Adrenal gland (tissue), 12 donors: ENCODE results near the gene RNF215. TPM values are rescaled to one million over a fixed set of nuclear protein-coding genes. Genes with fewer than 3 reads are reported as not detected.

Experiments used
- DNase-seq, 7 donors: peaks; one replicate each; pipeline ENCODE4 v3.0.0-alpha.2; 2019 to 2020
- H3K27ac ChIP-seq, 5 donors: fragments of 200-600 bp; sonication (generic) in 4 of 5; 1 replicate in 3 of 5; 2 replicates in 2 of 5; pipeline versions ENCODE4 v1.5.1 to v1.8.0; 2016 to 2020; ENCODE audit warnings: mild to moderate bottlenecking in 1 of 5
- H3K27me3 ChIP-seq: fragments of 200-600 bp; 2 replicates; pipeline ENCODE4 v1.8.0; 2021
- H3K36me3 ChIP-seq, 2 donors: fragments of 200-600 bp; replicated peaks in 1 of 2; 1 replicate in 1 of 2; 2 replicates in 1 of 2; pipeline versions ENCODE4 v1.5.1 to v1.8.0; 2018 to 2022
- H3K4me1 ChIP-seq, 2 donors: fragments of 200-600 bp; replicated peaks in 1 of 2; 1 replicate in 1 of 2; 2 replicates in 1 of 2; pipeline versions ENCODE4 v1.5.1 to v1.8.0; 2018 to 2021
- H3K4me3 ChIP-seq, 4 donors: fragments of 200-600 bp; sonication (generic) in 3 of 4; one replicate each; pipeline ENCODE4 v1.5.1; 2016 to 2018
- H3K9me3 ChIP-seq, 3 donors: fragments of 200-600 bp; sonication (generic) in 1 of 3; replicated peaks in 1 of 3; 1 replicate in 2 of 3; 2 replicates in 1 of 3; pipeline versions ENCODE4 v1.5.1 to v1.8.0; 2016 to 2021
- CTCF ChIP-seq, 6 experiments: fragments of 450-650 bp in 4 of 6; fragments of 200-600 bp in 2 of 6; sonication (generic) in 1 of 6; IDR thresholded peaks; 1 replicate in 5 of 6; 2 replicates in 1 of 6; pipeline versions ENCODE4 v1.5.1 to v1.8.0; 2016 to 2021; ENCODE audit warnings: antibody characterized with exemption in 6 of 6, mild to moderate bottlenecking in 2 of 6, moderate library complexity in 1 of 6
- POLR2A ChIP-seq, 2 donors: fragments of 450-650 bp; IDR thresholded peaks; one replicate each; pipeline ENCODE4 v1.6.1; 2017; ENCODE audit warnings: antibody characterized with exemption in 2 of 2, mild to moderate bottlenecking in 2 of 2, moderate library complexity in 1 of 2
- WGBS, 4 donors: extraction: QIAGEN DNeasy Blood & Tissue Kit in 2 of 4; methylation state at CpG; one replicate each; pipeline versions ENCODE4 v1.1.5 to v1.1.7; 2013 to 2017; 5-methylcytosine and 5-hydroxymethylcytosine counted together
- intact Hi-C, 2 donors: fragments of 100-400 bp; cut with DNase I; formaldehyde crosslinking; loops; one replicate each; pipeline versions ENCODE4 v1.14.1 to v1.15.0; 2022 to 2023
- polyA plus RNA-seq, 3 donors: library from polyadenylated mRNA; stranded (reverse); fragments of 200-250 nt in 2 of 3; fragments of 350-450 nt in 1 of 3; fragmentation: Illumina TruSeq in 1 of 3; extraction: RNeasy Lipid Tissue Mini Kit (QIAGEN cat#74804) in 1 of 3; gene quantifications; one replicate each; pipeline ENCODE4 v1.2.3, GENCODE V29; 2013 to 2014
- total RNA-seq, 9 donors: library from RNA; depleted of rRNA in 4 of 9; stranded (reverse); fragments of >200 nt in 4 of 9; fragments of 120-200 nt in 1 of 9; fragmentation: NEBNext Ultra II Directional in 1 of 9; extraction: Animal tissue kit (Norgen Biotek cat#: 25700) in 1 of 9; gene quantifications; one replicate each; pipeline versions ENCODE4 v1.1.0 to v1.2.4, GENCODE V29; 2013 to 2023
- donor health status: healthy with polysubstance abuse.
- donor health status: Bipolar disorder and iron deficiency.
- donor health status: DM: yes; HTN: yes; CAD: no.
- donor health status: DM: no; HTN: no; CAD: no.
- donor health status: DM: no; HTN: no; CAD: no.
- donor health status: DM: yes; HTN: yes; CAD: no.

RNF215 gene
- total and polyA plus RNA-seq, 12 donors: 2.0 to 20.1 (median 12.1) TPM

- Histone ChIP-seq H3K27ac (no peak overlapping the region), H3K27me3 (no peaks in the 10 kb centered on the region), H3K4me3 (no peak overlapping the region), H3K9me3 (no peaks in the 10 kb centered on the region), H3K36me3 (peaks cover 0 to 4% of the 10 kb centered on the region in 2 donors), H3K4me1 (peaks cover 0 to 9% of the 10 kb centered on the region in 2 donors)
- intact Hi-C loops: loop anchor here in 1 of 2 donors (10.0 kb wide), 1 partner anchor 278 kb away; no protein-coding TSS in a partner anchor
- 96 to 97% (median 97%) methylated on average over 3 to 5 of the region's 5 CpGs for WGBS, 4 donors
- no peak for TF ChIP-seq POLR2A (IDR thresholded peaks at IDR 0.05)
- no peak for TF ChIP-seq CTCF (IDR thresholded peaks at IDR 0.05)
- DNase-seq: no peak
These were observed 4.9 kb downstream of the RNF215 start for GRCh38 chr22:30382340-30382739.

GRCh38 chr22:30381264-30381663, 5.9 kb downstream of the RNF215 start:
- no peak overlapping the region for H3K27ac ChIP-seq
- 87 to 90% (median 87%) methylated on average over 12 of the region's 12 CpGs for WGBS, 4 donors
- H3K4me3 ChIP-seq: no peak overlapping the region
- H3K27me3 ChIP-seq: no peaks in the 10 kb centered on the region
- H3K36me3 ChIP-seq: peaks cover 0 to 4% of the 10 kb centered on the region in 2 donors
- no peak for DNase-seq
- TF ChIP-seq POLR2A (IDR thresholded peaks at IDR 0.05) (no peak), CTCF (IDR thresholded peaks at IDR 0.05) (no peak)
- peaks cover 0 to 4% of the 10 kb centered on the region in 2 donors for H3K4me1 ChIP-seq
- intact Hi-C loops: loop anchor here in 1 of 2 donors (10.0 kb wide), 1 partner anchor 276 kb away; no protein-coding TSS in a partner anchor
- H3K9me3 ChIP-seq: no peaks in the 10 kb centered on the region

GRCh38 chr22:30380011-30380410, 7.2 kb downstream of the RNF215 start:
- TF ChIP-seq CTCF (IDR thresholded peaks at IDR 0.05) (no peak), POLR2A (IDR thresholded peaks at IDR 0.05) (no peak)
- no peaks in the 10 kb centered on the region for H3K9me3 ChIP-seq
- no peak overlapping the region for H3K27ac ChIP-seq
- intact Hi-C loops: loop anchor here in 1 of 2 donors (10.0 kb wide), 1 partner anchor 275 kb away; no protein-coding TSS in a partner anchor
- no peak for DNase-seq
- no peaks in the 10 kb centered on the region for H3K27me3 ChIP-seq
- H3K4me3 ChIP-seq: no peak overlapping the region
- H3K4me1 ChIP-seq: no peaks in the 10 kb centered on the region
- peaks cover 0 to 4% of the 10 kb centered on the region in 2 donors for H3K36me3 ChIP-seq
- 97 to 100% (median 97%) methylated on average over 8 to 20 of the region's 20 CpGs for WGBS, 4 donors

GRCh38 chr22:30375312-30375849, 11.8 kb downstream of the RNF215 start:
- no peaks in the 10 kb centered on the region for H3K36me3 ChIP-seq
- no peak for DNase-seq
- H3K27ac ChIP-seq: no peak overlapping the region
- TF ChIP-seq POLR2A (IDR thresholded peaks at IDR 0.05): no peak
- TF ChIP-seq CTCF (IDR thresholded peaks at IDR 0.05): no peak
- no peaks in the 10 kb centered on the region for H3K27me3 ChIP-seq
- no peak overlapping the region for H3K4me3 ChIP-seq
- WGBS, 4 donors: 91 to 98% (median 93%) methylated on average over 7 to 13 of the region's 13 CpGs
- no peaks in the 10 kb centered on the region for H3K9me3 ChIP-seq
- H3K4me1 ChIP-seq: peaks cover 0 to 4% of the 10 kb centered on the region in 2 donors
- intact Hi-C loops: no loop called here
